HG03159 (cell line): ENCODE data around the gene MATK.
"Not testable (repeated sequence)": the region's sequence is repeated elsewhere in the genome, so short reads cannot be mapped to it uniquely, and the experiment has no call there.

Experiments
- ATAC-seq: cut with Tn5 transposase; IDR thresholded peaks from one replicate; pipeline ENCODE4 v1.9.1; 2021; ENCODE audit warnings: mild to moderate bottlenecking, moderate library complexity; ENCODE audit not compliant: unreplicated experiment

The MATK gene

GRCh38 chr19:3771906-3772455, 14.2 kb downstream of the MATK start, which contains the start of gene RAX2:
Gene RAX2, minus strand, starts transcription at chr19:3772228. Its CDS starts 486 bp downstream, at chr19:3771742.
- ATAC-seq: no peak

- ATAC-seq: no peak
These were observed 14.9 kb downstream of the MATK start for GRCh38 chr19:3771000-3771905.

GRCh38 chr19:3770136-3770999, 15.8 kb downstream of the MATK start:
- ATAC-seq: no peak

GRCh38 chr19:3769494-3769893, 16.7 kb downstream of the MATK start:
- no peak for ATAC-seq

GRCh38 chr19:3768748-3769099, 17.5 kb downstream of the MATK start:
- ATAC-seq: no peak

- no peak for ATAC-seq
These were observed 18.0 kb downstream of the MATK start for GRCh38 chr19:3768015-3768747.

- ATAC-seq: no peak
These were observed 19.1 kb downstream of the MATK start for GRCh38 chr19:3767050-3767449.

- no peak for ATAC-seq
These were observed 19.7 kb downstream of the MATK start for GRCh38 chr19:3766520-3766919.

- not testable (repeated sequence) for ATAC-seq
These were observed 20.4 kb downstream of the MATK start for GRCh38 chr19:3765757-3766156.

GRCh38 chr19:3765121-3765520, 21.1 kb downstream of the MATK start:
- no peak for ATAC-seq

GRCh38 chr19:3762501-3763459, 23.4 kb downstream of the MATK start, which contains the start of gene MRPL54:
Gene MRPL54, plus strand, starts transcription at chr19:3762682. Its CDS starts 19 bp downstream, at chr19:3762701.
- ATAC-seq: peak; percentile 68

- no peak for ATAC-seq
These were observed 24.1 kb downstream of the MATK start for GRCh38 chr19:3762130-3762473.

GRCh38 chr19:3761382-3762129, 24.6 kb downstream of the MATK start, which contains the start of gene APBA3:
Gene APBA3, minus strand, starts transcription at chr19:3761692. Its CDS starts 1,428 bp downstream, at chr19:3760264.
- ATAC-seq: peak; percentile 38

- ATAC-seq: no peak
These were observed 25.3 kb downstream of the MATK start for GRCh38 chr19:3760871-3761361.

GRCh38 chr19:3759482-3760254, 26.5 kb downstream of the MATK start:
- no peak for ATAC-seq

GRCh38 chr19:3758297-3758696, 27.9 kb downstream of the MATK start:
- not testable (repeated sequence) for ATAC-seq

- not testable (repeated sequence) for ATAC-seq
These were observed 28.5 kb downstream of the MATK start for GRCh38 chr19:3757705-3758104.
